ENCODE measurements around the gene ZNF76. TPM values are rescaled to one million over a fixed set of nuclear protein-coding genes. Genes with fewer than 3 reads are reported as not detected.
A peak's percentile ranks its signal among the peaks of the same experiment; 100 is the strongest.

The ZNF76 gene
- total and polyA plus RNA-seq, 2 of the 13 experiments (the other 11 are each of a cell fraction or from before 2014, with no cell fraction given), result 13.2 to 26.4 TPM

- TF ChIP-seq TEAD3 (CRISPR knock-in tag; optimal IDR thresholded peaks at IDR 0.05; ENCODE audit: borderline replicate concordance), result peak; percentile 95
- peak; percentile 95 for TF ChIP-seq MEIS1 (CRISPR knock-in tag; IDR thresholded peaks at IDR 0.05; ENCODE audit: borderline replicate concordance)
- no peak; the same call in 1 of the 2 replicates for TF ChIP-seq ZNF251 (CRISPR knock-in tag; IDR thresholded peaks at IDR 0.05)
- peak; percentile 95 for TF ChIP-seq ZNF788 (CRISPR knock-in tag; IDR thresholded peaks at IDR 0.05; ENCODE audit: borderline replicate concordance)
- peak; percentile 85 for TF ChIP-seq ZNF776 (CRISPR knock-in tag; IDR thresholded peaks at IDR 0.05)
- TF ChIP-seq, protein P1, sequence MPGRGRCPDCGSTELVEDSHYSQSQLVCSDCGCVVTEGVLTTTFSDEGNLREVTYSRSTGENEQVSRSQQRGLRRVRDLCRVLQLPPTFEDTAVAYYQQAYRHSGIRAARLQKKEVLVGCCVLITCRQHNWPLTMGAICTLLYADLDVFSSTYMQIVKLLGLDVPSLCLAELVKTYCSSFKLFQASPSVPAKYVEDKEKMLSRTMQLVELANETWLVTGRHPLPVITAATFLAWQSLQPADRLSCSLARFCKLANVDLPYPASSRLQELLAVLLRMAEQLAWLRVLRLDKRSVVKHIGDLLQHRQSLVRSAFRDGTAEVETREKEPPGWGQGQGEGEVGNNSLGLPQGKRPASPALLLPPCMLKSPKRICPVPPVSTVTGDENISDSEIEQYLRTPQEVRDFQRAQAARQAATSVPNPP (CRISPR knock-in tag; IDR thresholded peaks at IDR 0.05), result peak; percentile 95
- TF ChIP-seq ZMYM4 (CRISPR knock-in tag; IDR thresholded peaks at IDR 0.05), result peak; percentile 88
- peak; percentile 95 for TF ChIP-seq ATF2 (CRISPR knock-in tag; IDR thresholded peaks at IDR 0.05)
- no peak for TF ChIP-seq RBAK (CRISPR knock-in tag; IDR thresholded peaks at IDR 0.05)
- TF ChIP-seq ZBTB26 (CRISPR knock-in tag; IDR thresholded peaks at IDR 0.05; ENCODE audit: borderline replicate concordance), result peak; percentile 82; the same call in 1 of the 2 replicates
- peak; percentile 72 for TF ChIP-seq ARNTL (CRISPR knock-in tag; IDR thresholded peaks at IDR 0.05)
- TF ChIP-seq GRHL1 (CRISPR knock-in tag; conservative IDR thresholded peaks at IDR 0.05), result no peak
- TF ChIP-seq ADNP (CRISPR knock-in tag; IDR thresholded peaks at IDR 0.05), result no peak; the same call in 1 of the 2 replicates
- TF ChIP-seq FLYWCH1 (CRISPR knock-in tag; IDR thresholded peaks at IDR 0.05), result peak; percentile 93; the same call in 1 of the 2 replicates
- peak; percentile 94 for TF ChIP-seq MED13 (CRISPR knock-in tag; IDR thresholded peaks at IDR 0.05)
- TF ChIP-seq ZNF414 (CRISPR knock-in tag; IDR thresholded peaks at IDR 0.05), result no peak; the same call in none of the 2 replicates
- peak; percentile 98 for TF ChIP-seq ZNF543 (CRISPR knock-in tag; IDR thresholded peaks at IDR 0.05)
- TF ChIP-seq HMG20B (CRISPR knock-in tag; conservative IDR thresholded peaks at IDR 0.05), result peak; percentile 70; the same call in 1 of the 2 replicates
- no peak for TF ChIP-seq KDM1A (CRISPR knock-in tag; IDR thresholded peaks at IDR 0.05)
- peak; percentile 87; the same call in 1 of the 2 replicates for TF ChIP-seq ZNF607 (CRISPR knock-in tag; IDR thresholded peaks at IDR 0.05; ENCODE audit: borderline replicate concordance)
- no peak; the same call in 1 of the 2 replicates for TF ChIP-seq POLR2AphosphoS5 (IDR thresholded peaks at IDR 0.05; ENCODE audit: low read depth, low read length)
Observed at GRCh38 chr6:35259194-35259947, at the start of gene ZNF76 (continued).
